Stomach smooth muscle (tissue), 2 donors: ENCODE results near the gene LRRFIP1.
"Not testable (repeated sequence)": the region's sequence is repeated elsewhere in the genome, so short reads cannot be mapped to it uniquely, and the experiment has no call there.

ENCODE experiments used
- H3K27ac ChIP-seq: one replicate; pipeline ENCODE4 v1.7.0; 2013; ENCODE audit warnings: mild to moderate bottlenecking, low read length, inconsistent platforms
- H3K27me3 ChIP-seq, 2 donors: one replicate each; pipeline ENCODE4 v1.7.0; 2013; ENCODE audit warnings: low read length in 2 of 2; ENCODE audit not compliant: insufficient read depth in 2 of 2, control insufficient read depth in 1 of 2
- H3K36me3 ChIP-seq, 2 donors: one replicate each; pipeline ENCODE4 v1.7.0; 2013; ENCODE audit warnings: low read length in 2 of 2; ENCODE audit not compliant: control insufficient read depth in 2 of 2, insufficient read depth in 2 of 2
- H3K4me1 ChIP-seq: one replicate; pipeline ENCODE4 v1.7.0; 2013; ENCODE audit warnings: low read length; ENCODE audit not compliant: control insufficient read depth, insufficient read depth
- H3K4me3 ChIP-seq, 2 donors: one replicate each; pipeline ENCODE4 v1.7.0; 2013; ENCODE audit warnings: low read length in 2 of 2
- H3K9ac ChIP-seq, 2 donors: one replicate each; pipeline ENCODE4 v1.7.0; 2013; ENCODE audit warnings: low read length in 2 of 2, mild to moderate bottlenecking in 1 of 2
- H3K9me3 ChIP-seq, 2 donors: one replicate each; pipeline ENCODE4 v1.7.0; 2013; ENCODE audit warnings: low read length in 2 of 2; ENCODE audit not compliant: control insufficient read depth in 2 of 2
- donor health status: healthy.
- donor health status: Pancreatic carcinoma.

The LRRFIP1 gene

DNA sequence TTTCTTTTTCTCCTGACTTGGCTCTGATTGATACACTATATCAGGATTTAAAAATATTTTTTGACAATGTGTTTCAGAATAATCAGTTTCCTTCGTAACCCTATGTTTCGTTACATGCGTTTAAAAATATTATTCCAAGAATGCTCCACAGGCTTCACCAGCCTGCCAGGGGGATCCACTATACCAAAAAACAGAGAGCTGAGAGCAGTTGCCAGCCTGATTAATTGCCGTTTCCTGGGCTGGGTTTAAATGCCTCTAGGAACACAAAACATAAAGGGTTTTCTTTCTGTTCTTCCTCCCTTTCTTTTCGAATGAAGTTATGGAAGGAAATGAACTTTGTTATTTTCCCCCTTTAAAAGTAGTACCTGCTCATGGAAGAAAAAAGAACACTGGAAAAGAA lies 47.9 kb downstream of the LRRFIP1 start:
- Histone ChIP-seq H3K36me3 (peaks cover 0 to 4% of the 10 kb centered on the region in 2 donors), H3K9ac (peak overlapping the region; percentile 60 to 65), H3K4me1 (peaks cover 50% of the 10 kb centered on the region), H3K27me3 (no peaks in the 10 kb centered on the region), H3K4me3 (peak overlapping the region; percentile 49 to 57), H3K9me3 (no peaks in the 10 kb centered on the region), H3K27ac (peak overlapping the region; percentile 76)

GRCh38 chr2:237680702-237681478 lies 53.5 kb downstream of the LRRFIP1 start:
- H3K27me3 ChIP-seq = no peaks in the 10 kb centered on the region
- H3K27ac ChIP-seq = peak overlapping the region; percentile 24
- no peak overlapping the region for H3K9ac ChIP-seq
- H3K36me3 ChIP-seq = peaks cover 0 to 7% of the 10 kb centered on the region in 2 donors
- no peak overlapping the region for H3K4me3 ChIP-seq
- no peaks in the 10 kb centered on the region for H3K9me3 ChIP-seq
- H3K4me1 ChIP-seq = peaks cover 43% of the 10 kb centered on the region

- H3K27ac ChIP-seq = peak overlapping the region; percentile 67
Measured at GRCh38 chr2:237682151-237682550, 54.8 kb downstream of the LRRFIP1 start.

DNA sequence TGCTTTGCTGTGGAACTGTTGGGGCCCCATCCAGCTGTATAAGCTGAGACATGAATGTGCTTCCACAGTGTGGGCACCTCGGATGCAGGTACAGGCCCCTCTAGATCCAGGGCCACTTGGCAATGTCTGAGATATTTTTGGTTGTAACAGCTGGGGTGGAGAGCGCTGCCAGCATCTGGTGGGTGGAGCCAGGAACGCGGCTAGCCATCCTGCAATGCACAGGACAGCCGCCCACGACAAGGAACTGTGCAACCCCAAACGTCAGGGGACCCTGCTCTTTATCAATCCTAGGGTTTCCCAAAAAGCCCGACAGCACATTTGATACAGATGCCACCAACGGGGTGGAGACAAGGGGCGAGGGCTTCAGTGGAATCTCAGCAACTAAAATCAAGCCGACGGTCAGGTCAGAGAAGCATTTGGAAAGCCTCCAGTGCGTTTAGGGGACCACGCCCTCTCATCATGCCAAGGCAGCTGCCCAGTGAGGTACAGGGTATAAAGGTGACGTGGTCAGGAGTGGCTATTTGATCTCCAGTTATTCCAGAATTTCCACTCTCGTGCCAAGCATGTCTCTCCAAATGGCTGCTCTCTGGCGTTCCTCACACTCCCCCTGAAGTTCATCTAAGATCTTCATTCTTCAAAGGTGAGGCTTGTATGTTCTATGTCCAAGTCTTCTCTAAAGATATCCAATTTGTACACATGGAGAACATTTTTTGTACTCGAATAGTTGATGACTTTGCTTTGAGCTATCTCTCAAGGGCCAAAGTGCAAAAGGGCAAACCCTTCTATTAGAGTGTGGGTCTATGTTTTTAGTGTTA lies 55.7 kb downstream of the LRRFIP1 start:
- peaks cover 41% of the 10 kb centered on the region for H3K4me1 ChIP-seq
- peak overlapping the region; percentile 67 for H3K27ac ChIP-seq
- no peak overlapping the region for H3K9ac ChIP-seq
- peaks cover 0 to 7% of the 10 kb centered on the region in 2 donors for H3K36me3 ChIP-seq
- H3K9me3 ChIP-seq = no peaks in the 10 kb centered on the region
- no peaks in the 10 kb centered on the region for H3K27me3 ChIP-seq
- no peak overlapping the region for H3K4me3 ChIP-seq

More at GRCh38 chr2:237682151-237682550, 54.8 kb downstream of the LRRFIP1 start:
- H3K36me3 ChIP-seq = peaks cover 0 to 7% of the 10 kb centered on the region in 2 donors
- H3K4me1 ChIP-seq = peaks cover 41% of the 10 kb centered on the region
- no peak overlapping the region for H3K4me3 ChIP-seq
- no peaks in the 10 kb centered on the region for H3K27me3 ChIP-seq
- H3K9ac ChIP-seq = no peak overlapping the region
- H3K9me3 ChIP-seq = no peaks in the 10 kb centered on the region

- H3K4me1 ChIP-seq = peaks cover 53% of the 10 kb centered on the region
Measured at GRCh38 chr2:237685408-237685807, 58.0 kb downstream of the LRRFIP1 start.

DNA sequence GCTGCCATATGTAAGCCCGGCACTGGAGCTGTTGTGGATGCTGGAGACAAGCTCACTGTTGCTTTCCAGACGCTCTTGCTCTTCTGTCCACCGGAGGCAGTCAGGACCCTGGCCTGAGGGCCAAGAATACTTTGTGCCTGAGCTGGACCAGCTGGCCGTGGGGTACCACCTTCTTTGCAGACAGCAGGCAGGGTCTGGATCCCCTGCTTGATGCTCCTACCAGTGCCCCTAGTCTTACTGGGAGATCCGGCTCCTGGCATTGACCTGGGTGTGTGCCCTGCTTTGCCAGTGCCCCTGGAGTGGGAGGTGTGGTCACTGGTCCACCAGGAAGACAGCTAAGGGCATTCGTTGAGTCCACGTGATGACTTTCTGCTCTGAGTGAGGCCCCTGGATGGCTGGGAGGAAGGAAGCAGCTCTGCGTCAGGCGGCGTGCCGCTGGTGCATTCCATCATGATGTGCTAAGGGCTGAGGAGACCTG lies 59.3 kb downstream of the LRRFIP1 start:
- Histone ChIP-seq H3K27ac (peak overlapping the region; percentile 89), H3K4me3 (no peak overlapping the region), H3K4me1 (peaks cover 54% of the 10 kb centered on the region), H3K36me3 (peaks cover 0 to 7% of the 10 kb centered on the region in 2 donors), H3K27me3 (no peaks in the 10 kb centered on the region), H3K9ac (peak overlapping the region in 1 of 2 donors; percentile 21), H3K9me3 (no peaks in the 10 kb centered on the region)

More at GRCh38 chr2:237685408-237685807, 58.0 kb downstream of the LRRFIP1 start:
- Histone ChIP-seq H3K4me3 (no peak overlapping the region), H3K9ac (no peak overlapping the region), H3K27me3 (no peaks in the 10 kb centered on the region), H3K9me3 (no peaks in the 10 kb centered on the region), H3K36me3 (peaks cover 0 to 7% of the 10 kb centered on the region in 2 donors), H3K27ac (no peak overlapping the region)

DNA sequence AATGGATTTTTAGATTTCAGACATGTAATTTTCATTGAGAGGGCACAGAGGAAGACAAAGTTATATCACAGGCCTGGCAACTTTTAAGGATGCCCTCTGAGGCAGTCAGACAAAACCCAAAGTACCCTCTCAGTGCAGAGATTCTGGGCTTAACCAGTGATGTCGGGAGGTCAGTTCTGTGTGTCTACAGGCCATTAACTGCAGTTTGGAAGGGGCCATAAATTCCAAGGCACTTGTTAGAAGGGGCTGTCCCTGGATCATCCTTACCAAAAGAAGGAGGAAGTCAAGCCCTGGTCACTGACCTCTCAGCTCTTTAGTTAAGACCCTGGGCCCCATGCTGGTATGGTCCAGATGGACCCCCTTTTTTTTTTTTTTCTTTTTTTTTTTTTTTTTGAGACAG lies 60.7 kb downstream of the LRRFIP1 start:
- peaks cover 0 to 5% of the 10 kb centered on the region in 2 donors for H3K36me3 ChIP-seq
- no peaks in the 10 kb centered on the region for H3K27me3 ChIP-seq
- peak overlapping the region; percentile 16 to 42 for H3K9ac ChIP-seq
- H3K4me3 ChIP-seq = peak overlapping the region in 1 of 2 donors; percentile 29
- no peaks in the 10 kb centered on the region for H3K9me3 ChIP-seq
- peak overlapping the region; percentile 89 for H3K27ac ChIP-seq
- peaks cover 45% of the 10 kb centered on the region for H3K4me1 ChIP-seq

GRCh38 chr2:237688541-237688940 lies 61.2 kb downstream of the LRRFIP1 start:
- not testable (repeated sequence) for H3K27me3 ChIP-seq, H3K4me3 ChIP-seq, H3K9me3 ChIP-seq, H3K36me3 ChIP-seq
- Histone ChIP-seq H3K27ac (peak overlapping the region; percentile 89), H3K9ac (peak overlapping the region in 1 of 2 donors; percentile 13), H3K4me1 (peaks cover 47% of the 10 kb centered on the region)

GRCh38 chr2:237689336-237690131 lies 62.1 kb downstream of the LRRFIP1 start:
- H3K27ac ChIP-seq = peak overlapping the region; percentile 62
- H3K4me1 ChIP-seq = peaks cover 57% of the 10 kb centered on the region
- no peak overlapping the region for H3K9ac ChIP-seq
- no peaks in the 10 kb centered on the region for H3K36me3 ChIP-seq
- peak overlapping the region in 1 of 2 donors; percentile 8 for H3K4me3 ChIP-seq
- no peaks in the 10 kb centered on the region for H3K9me3 ChIP-seq
- H3K27me3 ChIP-seq = no peaks in the 10 kb centered on the region
